ENCODE results near the gene PDHB.

The PDHB gene

GRCh38 chr3:58379351-58380073 lies 54.1 kb downstream of the PDHB start:
- no peak for TF ChIP-seq CTCF (IDR thresholded peaks at IDR 0.05)

DNA sequence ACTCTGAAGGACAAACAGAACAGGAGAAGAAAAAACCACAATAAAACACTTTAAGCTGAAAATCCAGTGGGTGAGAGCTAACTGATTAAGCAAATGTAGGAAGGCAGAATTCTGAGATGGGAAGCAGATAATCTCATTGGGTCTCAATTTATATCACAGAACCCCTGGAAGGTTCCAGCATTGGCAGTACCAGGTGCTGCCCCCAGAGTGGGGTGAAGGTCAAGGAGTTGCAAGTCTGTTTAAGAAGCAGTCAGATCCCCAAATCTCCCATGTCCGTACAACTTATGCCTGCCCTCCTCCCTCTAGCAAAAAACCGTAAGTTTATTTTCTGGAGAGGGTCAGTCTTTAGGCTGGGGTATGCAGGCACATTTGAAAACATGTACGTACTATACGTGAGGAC lies 55.9 kb downstream of the PDHB start:
- no peak for TF ChIP-seq CTCF (IDR thresholded peaks at IDR 0.05)

Data from LNCAP (cell line).